KG1 (cell line): ENCODE results near the gene CDH19.

ENCODE experiments used
- DNase-seq: peaks from one replicate; lab custom pipeline; 2025; lab: John Stamatoyannopoulos, UW

The CDH19 gene

DNA sequence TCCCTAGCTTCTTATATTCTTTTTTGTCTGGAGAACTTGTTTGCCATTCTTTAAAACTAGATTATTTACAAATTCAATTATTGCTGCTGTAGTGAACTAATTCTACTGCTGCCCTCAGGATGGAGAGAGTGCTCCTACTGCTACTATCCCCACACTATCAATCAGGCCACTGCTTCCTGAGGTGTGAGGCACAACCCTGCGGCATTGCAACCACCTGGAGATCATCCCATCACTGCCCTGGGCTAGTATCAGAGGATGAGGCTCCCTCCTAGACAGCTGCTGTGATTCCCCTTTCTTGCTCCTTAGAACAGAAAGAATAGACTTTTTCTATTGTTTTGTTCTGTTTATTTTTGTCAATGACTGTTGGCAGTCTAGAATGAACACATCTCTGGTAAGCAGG lies 146.6 kb downstream of the CDH19 start:
- DNase-seq, result no peak
